HEK293 (cell line): ENCODE data around the gene TMEM121.

Experiments used
- CTCF ChIA-PET: fragments of 350-600 bp; formaldehyde crosslinking; extraction: SDS; loops from one replicate; lab custom pipeline; 2021; ENCODE audit warnings: antibody characterized with exemption; lab: Yijun Ruan, JAX
- POLR2A ChIA-PET: fragments of 300-600 bp; formaldehyde crosslinking; extraction: SDS; loops from one replicate; lab custom pipeline; 2020; ENCODE audit warnings: antibody characterized with exemption, inconsistent platforms; lab: Yijun Ruan, JAX
- H3K27ac ChIP-seq: fragments of 200-500 bp; sonication (Bioruptor generic); 2 replicates; pipeline ENCODE4 v1.5.1; 2014; ENCODE audit warnings: low read depth, low read length, control low read depth, inconsistent platforms; ENCODE audit errors: extremely low read depth
- H3K36me3 ChIP-seq, 2 experiments: fragments of 200-500 bp in 1 of 2; sonication (Bioruptor generic) in 1 of 2; 1 replicate in 1 of 2; 2 replicates in 1 of 2; pipeline ENCODE4 v1.5.1; 2014 to 2017; ENCODE audit warnings: inconsistent platforms in 2 of 2, low read length in 2 of 2; ENCODE audit not compliant: control insufficient read depth in 2 of 2, insufficient read depth in 1 of 2
- H3K4me1 ChIP-seq: fragments of 200-500 bp; sonication (Bioruptor generic); 2 replicates; pipeline ENCODE4 v1.5.1; 2014; ENCODE audit warnings: mild to moderate bottlenecking, low read length, inconsistent platforms; ENCODE audit not compliant: control insufficient read depth, insufficient read depth
- H3K4me3 ChIP-seq: 2 replicates; pipeline ENCODE4 v1.5.1; 2011; ENCODE audit warnings: low read depth, mild to moderate bottlenecking, control low read depth, low read length, moderate library complexity
- H3K9me3 ChIP-seq: fragments of 200-500 bp; sonication (Bioruptor generic); 2 replicates; pipeline ENCODE4 v1.5.1; 2014; ENCODE audit warnings: low read depth, low read length, inconsistent platforms; ENCODE audit not compliant: control insufficient read depth, insufficient read depth
- GLIS2 ChIP-seq: fragments of 450-650 bp; formaldehyde crosslinking; IDR thresholded peaks from 2 replicates; pipeline ENCODE4 v1.5.1; 2016; ENCODE audit warnings: missing biosample characterization, missing genetic modification characterization
- HOXA7 ChIP-seq: sonication (generic); formaldehyde crosslinking; IDR thresholded peaks from 2 replicates; pipeline ENCODE4 v1.8.1; 2022; ENCODE audit warnings: missing genetic modification reagents, borderline replicate concordance
- SALL2 ChIP-seq: fragments of 450-650 bp; formaldehyde crosslinking; IDR thresholded peaks from 2 replicates; pipeline ENCODE4 v1.5.0; 2017; ENCODE audit warnings: missing biosample characterization, mild to moderate bottlenecking, missing genetic modification characterization, borderline replicate concordance
- YY1 ChIP-seq: fragments of 450-650 bp; formaldehyde crosslinking; IDR thresholded peaks from 2 replicates; pipeline ENCODE4 v1.5.1; 2018; ENCODE audit warnings: missing biosample characterization, missing genetic modification characterization
- YY2 ChIP-seq: fragments of 450-650 bp; formaldehyde crosslinking; IDR thresholded peaks from 2 replicates; pipeline ENCODE4 v1.5.1; 2016; ENCODE audit warnings: missing biosample characterization, missing genetic modification characterization
- ZBTB11 ChIP-seq: fragments of 450-650 bp; formaldehyde crosslinking; conservative IDR thresholded peaks from 2 replicates; pipeline ENCODE4 v1.5.1; 2016; ENCODE audit warnings: low read depth, missing biosample characterization, missing genetic modification characterization
- ZFHX2 ChIP-seq: fragments of 450-650 bp; formaldehyde crosslinking; conservative IDR thresholded peaks from 2 replicates; pipeline ENCODE4 v1.5.1; 2016; ENCODE audit warnings: missing biosample characterization, missing genetic modification characterization
- ZNF112 ChIP-seq: fragments of 450-650 bp; formaldehyde crosslinking; IDR thresholded peaks from 2 replicates; pipeline ENCODE4 v1.5.0; 2017; ENCODE audit warnings: missing biosample characterization, missing genetic modification characterization
- ZNF155 ChIP-seq: fragments of 450-650 bp; formaldehyde crosslinking; IDR thresholded peaks from 2 replicates; pipeline ENCODE4 v1.5.1; 2016; ENCODE audit warnings: missing biosample characterization, missing genetic modification characterization
- ZNF169 ChIP-seq: fragments of 450-650 bp; formaldehyde crosslinking; IDR thresholded peaks from 2 replicates; pipeline ENCODE4 v1.5.1; 2016; ENCODE audit warnings: missing biosample characterization, missing genetic modification characterization
- ZNF391 ChIP-seq: fragments of 450-650 bp; formaldehyde crosslinking; IDR thresholded peaks from 2 replicates; pipeline ENCODE4 v1.5.1; 2016; ENCODE audit warnings: low read depth, missing biosample characterization, missing genetic modification characterization, borderline replicate concordance
- ZNF426 ChIP-seq: fragments of 450-650 bp; formaldehyde crosslinking; IDR thresholded peaks from 2 replicates; pipeline ENCODE4 v1.5.1; 2017; ENCODE audit warnings: missing biosample characterization, missing genetic modification characterization, mild to moderate bottlenecking, inconsistent platforms, moderate library complexity
- ZNF510 ChIP-seq: fragments of 450-650 bp; formaldehyde crosslinking; IDR thresholded peaks from 2 replicates; pipeline ENCODE4 v1.5.1; 2018; ENCODE audit warnings: mild to moderate bottlenecking, missing genetic modification characterization, missing biosample characterization; ENCODE audit not compliant: insufficient replicate concordance
- ZNF654 ChIP-seq: fragments of 450-650 bp; formaldehyde crosslinking; IDR thresholded peaks from 2 replicates; pipeline ENCODE4 v1.5.1; 2016; ENCODE audit warnings: low read depth, missing biosample characterization, missing genetic modification characterization
- ZNF677 ChIP-seq: fragments of 450-650 bp; IDR thresholded peaks from 2 replicates; pipeline ENCODE4 v1.5.0; 2018; ENCODE audit warnings: missing biosample characterization, mild to moderate bottlenecking, missing genetic modification characterization, moderate library complexity
- ZNF777 ChIP-seq: fragments of 450-650 bp; formaldehyde crosslinking; IDR thresholded peaks from 2 replicates; pipeline ENCODE4 v1.5.1; 2017; ENCODE audit warnings: missing biosample characterization, missing genetic modification characterization, borderline replicate concordance
- ZNF785 ChIP-seq: fragments of 450-650 bp; formaldehyde crosslinking; IDR thresholded peaks from 2 replicates; pipeline ENCODE4 v1.5.1; 2016; ENCODE audit warnings: missing biosample characterization, missing genetic modification characterization
- ZNF791 ChIP-seq: fragments of 450-650 bp; formaldehyde crosslinking; IDR thresholded peaks from 2 replicates; pipeline ENCODE4 v1.5.1; 2016; ENCODE audit warnings: missing biosample characterization, missing genetic modification characterization
- TF ChIP-seq, protein P1 (sequence below): fragments of 450-650 bp; formaldehyde crosslinking; IDR thresholded peaks from 2 replicates; pipeline ENCODE4 v1.5.1; 2017; ENCODE audit warnings: missing biosample characterization, missing genetic modification characterization
- TF ChIP-seq, protein P2 (sequence below): fragments of 450-650 bp; formaldehyde crosslinking; IDR thresholded peaks from 2 replicates; pipeline ENCODE4 v1.5.1; 2016; ENCODE audit warnings: missing biosample characterization, missing genetic modification characterization
- TF ChIP-seq, protein P3 (sequence below): fragments of 450-650 bp; formaldehyde crosslinking; IDR thresholded peaks from 2 replicates; pipeline ENCODE4 v1.5.1; 2016; ENCODE audit warnings: missing biosample characterization, missing genetic modification characterization

The TMEM121 gene

GRCh38 chr14:105503296-105503640, 23.1 kb upstream of the TMEM121 start (continued):
- TF ChIP-seq, protein P1, sequence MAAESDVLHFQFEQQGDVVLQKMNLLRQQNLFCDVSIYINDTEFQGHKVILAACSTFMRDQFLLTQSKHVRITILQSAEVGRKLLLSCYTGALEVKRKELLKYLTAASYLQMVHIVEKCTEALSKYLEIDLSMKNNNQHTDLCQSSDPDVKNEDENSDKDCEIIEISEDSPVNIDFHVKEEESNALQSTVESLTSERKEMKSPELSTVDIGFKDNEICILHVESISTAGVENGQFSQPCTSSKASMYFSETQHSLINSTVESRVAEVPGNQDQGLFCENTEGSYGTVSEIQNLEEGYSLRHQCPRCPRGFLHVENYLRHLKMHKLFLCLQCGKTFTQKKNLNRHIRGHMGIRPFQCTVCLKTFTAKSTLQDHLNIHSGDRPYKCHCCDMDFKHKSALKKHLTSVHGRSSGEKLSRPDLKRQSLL (tag by site-specific recombination): no peak
- TF ChIP-seq YY1 (tag by site-specific recombination) (no peak), ZNF112 (tag by site-specific recombination) (no peak)

DNA sequence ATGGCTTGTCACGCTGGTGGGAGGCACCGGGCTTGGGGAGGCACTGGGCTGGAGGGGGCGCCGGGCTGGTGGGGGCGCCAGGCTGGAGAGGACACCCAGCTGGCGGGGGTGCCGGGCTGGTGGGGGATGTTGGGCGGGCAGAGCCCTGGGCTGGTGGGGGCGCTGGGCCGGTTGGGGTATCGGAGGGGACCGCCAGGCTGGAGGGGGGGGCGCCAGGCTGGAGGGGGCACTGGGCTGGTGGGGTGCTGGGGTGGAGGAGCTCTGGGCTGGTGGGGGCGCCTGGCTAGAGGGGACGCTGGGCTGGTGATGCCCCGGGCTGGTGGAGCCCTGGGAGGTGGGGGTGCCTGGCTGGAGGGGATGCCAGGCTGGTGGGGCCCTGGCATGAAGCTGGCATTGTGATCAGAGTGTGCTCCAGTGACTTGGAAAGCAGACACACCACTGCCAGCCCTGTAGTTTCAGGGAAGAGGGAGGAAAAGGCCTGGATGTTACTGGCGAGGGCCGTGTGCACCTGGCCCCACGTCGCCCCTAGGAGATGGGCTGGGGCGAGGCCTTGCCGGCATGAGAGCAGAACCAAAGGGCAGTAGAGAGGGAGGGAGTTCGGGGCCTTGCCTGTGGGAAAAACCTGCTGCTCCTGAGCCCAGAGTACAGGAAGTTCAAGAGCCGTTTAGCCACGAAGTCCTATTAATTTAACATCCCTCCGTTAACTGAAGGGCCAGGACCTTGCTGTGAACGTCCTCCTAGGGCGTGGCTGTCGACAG, 22.3 kb upstream of the TMEM121 start:
- Histone ChIP-seq H3K27ac (no peak overlapping the region), H3K4me3 (no peak overlapping the region), H3K4me1 (no peaks in the 10 kb centered on the region), H3K9me3 (no peaks in the 10 kb centered on the region), H3K36me3 (no peaks in the 10 kb centered on the region)
- ChIA-PET POLR2A (no interaction called here), CTCF (no interaction called here)
- TF ChIP-seq ZNF791 (tag by site-specific recombination) (no peak), ZNF169 (tag by site-specific recombination) (no peak), ZNF426 (tag by site-specific recombination) (no peak), SALL2 (tag by site-specific recombination) (no peak), ZBTB11 (tag by site-specific recombination) (no peak), YY2 (tag by site-specific recombination) (no peak), HOXA7 (CRISPR knock-in tag) (no peak), GLIS2 (tag by site-specific recombination) (no peak), ZNF785 (tag by site-specific recombination) (no peak), ZNF654 (tag by site-specific recombination) (no peak), ZNF391 (no peak), ZNF510 (no peak), ZNF155 (tag by site-specific recombination) (no peak), ZNF777 (tag by site-specific recombination) (no peak), ZNF677 (tag by site-specific recombination) (no peak), ZFHX2 (tag by site-specific recombination) (no peak)
- TF ChIP-seq, protein P2, sequence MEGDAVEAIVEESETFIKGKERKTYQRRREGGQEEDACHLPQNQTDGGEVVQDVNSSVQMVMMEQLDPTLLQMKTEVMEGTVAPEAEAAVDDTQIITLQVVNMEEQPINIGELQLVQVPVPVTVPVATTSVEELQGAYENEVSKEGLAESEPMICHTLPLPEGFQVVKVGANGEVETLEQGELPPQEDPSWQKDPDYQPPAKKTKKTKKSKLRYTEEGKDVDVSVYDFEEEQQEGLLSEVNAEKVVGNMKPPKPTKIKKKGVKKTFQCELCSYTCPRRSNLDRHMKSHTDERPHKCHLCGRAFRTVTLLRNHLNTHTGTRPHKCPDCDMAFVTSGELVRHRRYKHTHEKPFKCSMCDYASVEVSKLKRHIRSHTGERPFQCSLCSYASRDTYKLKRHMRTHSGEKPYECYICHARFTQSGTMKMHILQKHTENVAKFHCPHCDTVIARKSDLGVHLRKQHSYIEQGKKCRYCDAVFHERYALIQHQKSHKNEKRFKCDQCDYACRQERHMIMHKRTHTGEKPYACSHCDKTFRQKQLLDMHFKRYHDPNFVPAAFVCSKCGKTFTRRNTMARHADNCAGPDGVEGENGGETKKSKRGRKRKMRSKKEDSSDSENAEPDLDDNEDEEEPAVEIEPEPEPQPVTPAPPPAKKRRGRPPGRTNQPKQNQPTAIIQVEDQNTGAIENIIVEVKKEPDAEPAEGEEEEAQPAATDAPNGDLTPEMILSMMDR (tag by site-specific recombination): no peak
- TF ChIP-seq, protein P3, sequence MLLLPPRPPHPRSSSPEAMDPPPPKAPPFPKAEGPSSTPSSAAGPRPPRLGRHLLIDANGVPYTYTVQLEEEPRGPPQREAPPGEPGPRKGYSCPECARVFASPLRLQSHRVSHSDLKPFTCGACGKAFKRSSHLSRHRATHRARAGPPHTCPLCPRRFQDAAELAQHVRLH (tag by site-specific recombination): no peak
